Right lobe of liver (tissue), 6 donors: ENCODE measurements around the gene MYO7A. TPM values are rescaled to one million over a fixed set of nuclear protein-coding genes. Genes with fewer than 3 reads are reported as not detected.

Experiments used
- ATAC-seq, 4 donors: fragments of 200-7000 bp; cut with Tn5 transposase; one replicate each; pipeline ENCODE4 v1.9.1; 2020; ENCODE audit warnings: mild to moderate bottlenecking in 4 of 4, moderate library complexity in 4 of 4
- DNase-seq, 3 donors: peaks; one replicate each; pipeline ENCODE4 v3.0.0-alpha.2; 2020
- H3K27ac ChIP-seq, 3 donors: fragments of 200-600 bp; one replicate each; pipeline ENCODE4 v1.8.0; 2022
- H3K27me3 ChIP-seq, 2 donors: fragments of 200-600 bp; one replicate each; pipeline ENCODE4 v1.8.0; 2022
- H3K36me3 ChIP-seq, 4 donors: fragments of 200-600 bp; sonication (generic) in 1 of 4; one replicate each; pipeline versions ENCODE4 v1.5.1 to v1.8.0; 2017 to 2022; ENCODE audit warnings: control low read depth in 1 of 4
- H3K4me1 ChIP-seq, 4 donors: fragments of 200-600 bp; sonication (generic) in 1 of 4; one replicate each; pipeline versions ENCODE4 v1.5.1 to v1.8.0; 2017 to 2022; ENCODE audit warnings: control low read depth in 1 of 4
- H3K4me3 ChIP-seq, 3 donors: fragments of 200-600 bp; one replicate each; pipeline ENCODE4 v1.8.0; 2022
- H3K9me3 ChIP-seq, 4 donors: fragments of 200-600 bp; sonication (generic) in 1 of 4; one replicate each; pipeline versions ENCODE4 v1.5.1 to v1.8.0; 2017 to 2022; ENCODE audit warnings: control low read depth in 1 of 4
- CTCF ChIP-seq, 4 donors: fragments of 200-600 bp in 3 of 4; fragments of 450-650 bp in 1 of 4; IDR thresholded peaks; one replicate each; pipeline versions ENCODE4 v1.5.1 to v1.8.0; 2016 to 2022; ENCODE audit warnings: antibody characterized with exemption in 4 of 4, mild to moderate bottlenecking in 2 of 4
- POLR2A ChIP-seq: fragments of 450-650 bp; IDR thresholded peaks from one replicate; pipeline ENCODE4 v1.6.1; 2017; ENCODE audit warnings: antibody characterized with exemption, mild to moderate bottlenecking
- WGBS: methylation state at CpG from one replicate; pipeline ENCODE4 v1.1.6; 2018; ENCODE audit warnings: low coverage, low lambda C conversion rate; ENCODE audit not compliant: insufficient coverage; ENCODE audit errors: missing lambda C conversion rate; 5-methylcytosine and 5-hydroxymethylcytosine counted together
- intact Hi-C, 2 donors: fragments of 100-400 bp; cut with DNase I; formaldehyde crosslinking; loops; one replicate each; pipeline versions ENCODE4 v1.11.2 to v1.14.1; 2022
- total RNA-seq, 6 experiments: library from RNA; depleted of rRNA in 2 of 6; stranded (reverse); fragments of >200 nt in 2 of 6; fragmentation: NEBNext Ultra II Directional in 3 of 6; extraction: Animal tissue kit (Norgen Biotek cat#: 25700) in 3 of 6; gene quantifications; one replicate each; pipeline versions ENCODE4 v1.1.0 to v1.2.4, GENCODE V29; 2016 to 2023
- donor health status: DM: no; HTN: yes; CAD: no.
- donor health status: DM: no; HTN: no; CAD: no.
- donor health status: DM: no; HTN: no; CAD: no.
- donor health status: DM: no; HTN: yes; CAD: no.
- donor health status: DM: no; HTN: yes; CAD: no.

The MYO7A gene
- total RNA-seq, 6 experiments from 2014 or later = 23.6 to 39.6 (median 32.0) TPM

GRCh38 chr11:77214557-77214956, 86.5 kb downstream of the MYO7A start:
- H3K27me3 ChIP-seq = no peaks in the 10 kb centered on the region
- no peak for ATAC-seq
- intact Hi-C loops = no loop called here
- no peak for DNase-seq
- H3K36me3 ChIP-seq = peaks cover 0 to 38% (median 2%) of the 10 kb centered on the region in 4 donors
- no peak overlapping the region for H3K27ac ChIP-seq
- no peak for TF ChIP-seq POLR2A
- no peak for TF ChIP-seq CTCF (IDR thresholded peaks at IDR 0.05)
- no peaks in the 10 kb centered on the region for H3K9me3 ChIP-seq
- H3K4me1 ChIP-seq = no peaks in the 10 kb centered on the region
- no CpG with 5 or more reads among the region's 9 CpGs for WGBS
- no peak overlapping the region for H3K4me3 ChIP-seq

GRCh38 chr11:77215106-77215505, 87.1 kb downstream of the MYO7A start:
- Histone ChIP-seq H3K9me3 (no peaks in the 10 kb centered on the region), H3K4me3 (no peak overlapping the region), H3K27ac (no peak overlapping the region), H3K27me3 (no peaks in the 10 kb centered on the region), H3K36me3 (peaks cover 0 to 38% (median 2%) of the 10 kb centered on the region in 4 donors), H3K4me1 (no peaks in the 10 kb centered on the region)
- no peak for TF ChIP-seq POLR2A
- TF ChIP-seq CTCF (IDR thresholded peaks at IDR 0.05) = no peak
- intact Hi-C loops = no loop called here
- WGBS = 95% methylated on average over 2 of the region's 3 CpGs
- DNase-seq (no peak), ATAC-seq (no peak)

GRCh38 chr11:77217156-77217555, 89.1 kb downstream of the MYO7A start:
- intact Hi-C loops = no loop called here
- Histone ChIP-seq H3K4me3 (no peak overlapping the region), H3K27me3 (no peaks in the 10 kb centered on the region), H3K9me3 (no peaks in the 10 kb centered on the region), H3K36me3 (peaks cover 0 to 29% (median 2%) of the 10 kb centered on the region in 4 donors), H3K4me1 (no peaks in the 10 kb centered on the region), H3K27ac (no peak overlapping the region)
- no CpG with 5 or more reads among the region's 2 CpGs for WGBS
- DNase-seq (no peak), ATAC-seq (no peak)
- TF ChIP-seq CTCF (IDR thresholded peaks at IDR 0.05) = no peak
- TF ChIP-seq POLR2A = no peak

GRCh38 chr11:77223797-77224196, 95.8 kb downstream of the MYO7A start:
- ATAC-seq (no peak), DNase-seq (no peak)
- H3K9me3 ChIP-seq = no peaks in the 10 kb centered on the region
- peaks cover 0 to 6% (median 0%) of the 10 kb centered on the region in 4 donors for H3K36me3 ChIP-seq
- no peak overlapping the region for H3K4me3 ChIP-seq
- H3K27me3 ChIP-seq = no peaks in the 10 kb centered on the region
- 0% methylated on average over 1 of the region's 9 CpGs for WGBS
- intact Hi-C loops = no loop called here
- H3K27ac ChIP-seq = no peak overlapping the region
- H3K4me1 ChIP-seq = no peaks in the 10 kb centered on the region
- TF ChIP-seq POLR2A = no peak
- no peak for TF ChIP-seq CTCF (IDR thresholded peaks at IDR 0.05)
